Measurements from ENCODE around the gene RBM25.

Gene RBM25

GRCh38 chr14:73102806-73103497 lies 44.6 kb downstream of the RBM25 start:
- no peak for TF ChIP-seq CTCF (IDR thresholded peaks at IDR 0.05; ENCODE audit: extremely low read depth, insufficient read depth, missing control alignments)
- in situ Hi-C loops (cut with MboI; ENCODE audit: low pct_unique_long_range_greater_than_20kb, low sequenced_read_pairs, unreplicated experiment) = no loop called here
- no peak for DNase-seq (ENCODE audit: low spot score)

- no peak for TF ChIP-seq CTCF (IDR thresholded peaks at IDR 0.05; ENCODE audit: extremely low read depth, insufficient read depth, missing control alignments)
- DNase-seq (ENCODE audit: low spot score) = no peak
- in situ Hi-C loops (cut with MboI; ENCODE audit: low pct_unique_long_range_greater_than_20kb, low sequenced_read_pairs, unreplicated experiment) = no loop called here
These were observed 46.7 kb downstream of the RBM25 start for GRCh38 chr14:73105050-73105449.

GRCh38 chr14:73105727-73106126 lies 47.4 kb downstream of the RBM25 start:
- no peak for TF ChIP-seq CTCF (IDR thresholded peaks at IDR 0.05; ENCODE audit: extremely low read depth, insufficient read depth, missing control alignments)
- in situ Hi-C loops (cut with MboI; ENCODE audit: low pct_unique_long_range_greater_than_20kb, low sequenced_read_pairs, unreplicated experiment) = no loop called here
- no peak for DNase-seq (ENCODE audit: low spot score)

GRCh38 chr14:73116079-73116665 lies 57.8 kb downstream of the RBM25 start:
- no peak for DNase-seq (ENCODE audit: low spot score)
- TF ChIP-seq CTCF (IDR thresholded peaks at IDR 0.05; ENCODE audit: extremely low read depth, insufficient read depth, missing control alignments) = no peak

GRCh38 chr14:73124180-73124894 lies 66.0 kb downstream of the RBM25 start:
- TF ChIP-seq CTCF (IDR thresholded peaks at IDR 0.05; ENCODE audit: extremely low read depth, insufficient read depth, missing control alignments) = no peak
- DNase-seq (ENCODE audit: low spot score) = no peak
- in situ Hi-C loops (cut with MboI; ENCODE audit: low pct_unique_long_range_greater_than_20kb, low sequenced_read_pairs, unreplicated experiment) = no loop called here

More at GRCh38 chr14:73116079-73116665, 57.8 kb downstream of the RBM25 start:
- in situ Hi-C loops (cut with MboI; ENCODE audit: low pct_unique_long_range_greater_than_20kb, low sequenced_read_pairs, unreplicated experiment) = no loop called here

- in situ Hi-C loops (cut with MboI; ENCODE audit: low pct_unique_long_range_greater_than_20kb, low sequenced_read_pairs, unreplicated experiment) = no loop called here
- no peak for TF ChIP-seq CTCF (IDR thresholded peaks at IDR 0.05; ENCODE audit: extremely low read depth, insufficient read depth, missing control alignments)
- no peak for DNase-seq (ENCODE audit: low spot score)
These were observed 66.8 kb downstream of the RBM25 start for GRCh38 chr14:73125169-73125588.

Measured in GM13977 (cell line).